Hepatocyte (in vitro differentiated cells): ENCODE data around the gene MRTFB. TPM values are rescaled to one million over a fixed set of nuclear protein-coding genes. Genes with fewer than 3 reads are reported as not detected.

ENCODE experiments used
- DNase-seq: peaks from one replicate; pipeline ENCODE4 v3.0.0-alpha.2; 2016; ENCODE audit warnings: low spot score
- H2AFZ ChIP-seq: fragments of 200-600 bp; sonication (generic); 2 replicates; pipeline ENCODE4 v1.6.0; 2016; ENCODE audit warnings: antibody characterized with exemption, mild to moderate bottlenecking
- H3K27ac ChIP-seq: fragments of 200-600 bp; sonication (generic); 2 replicates; pipeline ENCODE4 v1.5.1; 2016; ENCODE audit warnings: mild to moderate bottlenecking
- H3K27me3 ChIP-seq: fragments of 200-600 bp; sonication (generic); 2 replicates; pipeline ENCODE4 v1.6.1; 2016
- H3K36me3 ChIP-seq: fragments of 200-600 bp; sonication (generic); replicated peaks from 2 replicates; pipeline ENCODE4 v1.5.1; 2016; ENCODE audit warnings: low read depth; ENCODE audit not compliant: insufficient read depth
- H3K4me1 ChIP-seq: fragments of 200-600 bp; sonication (generic); 2 replicates; pipeline ENCODE4 v1.5.1; 2016; ENCODE audit warnings: mild to moderate bottlenecking, moderate library complexity; ENCODE audit not compliant: insufficient read depth
- H3K4me2 ChIP-seq: fragments of 200-600 bp; sonication (generic); 2 replicates; pipeline ENCODE4 v1.6.0; 2016
- H3K4me3 ChIP-seq: fragments of 200-600 bp; sonication (generic); 2 replicates; pipeline ENCODE4 v1.5.1; 2016; ENCODE audit warnings: mild to moderate bottlenecking
- H3K79me2 ChIP-seq: fragments of 200-600 bp; sonication (generic); 2 replicates; pipeline ENCODE4 v1.6.0; 2017; ENCODE audit warnings: mild to moderate bottlenecking
- H3K9me2 ChIP-seq: fragments of 200-600 bp; sonication (generic); replicated peaks from 2 replicates; pipeline ENCODE4 v1.6.0; 2017; ENCODE audit warnings: mild to moderate bottlenecking; ENCODE audit not compliant: insufficient read depth
- H3K9me3 ChIP-seq: fragments of 200-600 bp; sonication (generic); 2 replicates; pipeline ENCODE4 v1.5.1; 2016; ENCODE audit warnings: low read depth, mild to moderate bottlenecking
- H4K20me1 ChIP-seq: fragments of 200-600 bp; sonication (generic); 2 replicates; pipeline ENCODE4 v1.6.0; 2016; ENCODE audit warnings: mild to moderate bottlenecking; ENCODE audit not compliant: insufficient read depth, poor library complexity, severe bottlenecking
- EZH2 ChIP-seq: fragments of 200-600 bp; sonication (generic); IDR thresholded peaks from 2 replicates; pipeline ENCODE4 v1.6.1; 2016; ENCODE audit warnings: antibody characterized with exemption, mild to moderate bottlenecking, borderline replicate concordance
- EZH2phosphoT487 ChIP-seq: fragments of 200-600 bp; sonication (generic); IDR thresholded peaks from one replicate; pipeline ENCODE4 v1.6.1; 2018; ENCODE audit warnings: antibody characterized with exemption, mild to moderate bottlenecking, low read depth, moderate library complexity; ENCODE audit not compliant: unreplicated experiment, severe bottlenecking
- WGBS: methylation state at CpG from one replicate; pipeline ENCODE4 v1.1.6; 2016; ENCODE audit warnings: low lambda C conversion rate; ENCODE audit errors: missing lambda C conversion rate; 5-methylcytosine and 5-hydroxymethylcytosine counted together
- polyA plus RNA-seq: library from polyadenylated mRNA; unstranded; fragments of >200 nt; fragmentation: Nextera tagmentation; extraction: Ambion mirVana; gene quantifications from 2 replicates; pipeline ENCODE4 v1.2.1, GENCODE V29; 2016
- total RNA-seq: library from RNA; depleted of rRNA; stranded (reverse); fragments of >200 nt; gene quantifications from 2 replicates; pipeline ENCODE4 v1.2.3, GENCODE V29; 2014
- TF ChIP-seq, protein P1 (sequence below): fragments of 200-600 bp; sonication (generic); IDR thresholded peaks from 2 replicates; pipeline ENCODE4 v1.5.1; 2016; ENCODE audit warnings: antibody characterized with exemption, mild to moderate bottlenecking; ENCODE audit not compliant: poor library complexity

Gene MRTFB
- total and polyA plus RNA-seq, 2 experiments from 2014 or later = 10.9 to 27.9 TPM

DNA sequence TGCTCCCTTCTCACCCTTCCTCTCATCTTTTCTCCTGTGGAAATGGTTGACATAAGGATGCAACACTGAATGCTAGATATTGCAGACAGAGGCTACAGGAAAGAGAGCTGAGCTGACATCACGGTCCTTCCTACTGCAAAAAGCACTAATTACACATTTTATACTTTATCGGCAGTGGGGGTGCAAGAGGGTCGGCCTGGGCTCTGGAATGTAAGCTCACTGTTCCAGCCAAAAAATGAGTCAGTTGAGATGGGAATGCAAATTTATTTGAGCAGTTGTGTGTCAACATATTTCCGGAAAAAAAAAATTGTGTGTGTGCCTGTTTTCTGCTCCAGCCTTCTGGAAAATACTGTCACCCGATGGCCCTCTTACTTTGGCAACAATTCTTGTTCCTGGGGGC lies 14.1 kb upstream of the MRTFB start:
- Histone ChIP-seq H3K36me3 (no peaks in the 10 kb centered on the region), H3K9me3 (no peaks in the 10 kb centered on the region), H2AFZ (no peak overlapping the region), H3K27me3 (no peaks in the 10 kb centered on the region), H3K79me2 (no peaks in the 10 kb centered on the region), H3K4me1 (no peaks in the 10 kb centered on the region), H3K4me3 (no peak overlapping the region), H3K27ac (no peak overlapping the region), H4K20me1 (no peaks in the 10 kb centered on the region), H3K9me2 (no peaks in the 10 kb centered on the region), H3K4me2 (no peak overlapping the region)
- TF ChIP-seq EZH2phosphoT487 (no peak), EZH2 (no peak)
- TF ChIP-seq, protein P1, sequence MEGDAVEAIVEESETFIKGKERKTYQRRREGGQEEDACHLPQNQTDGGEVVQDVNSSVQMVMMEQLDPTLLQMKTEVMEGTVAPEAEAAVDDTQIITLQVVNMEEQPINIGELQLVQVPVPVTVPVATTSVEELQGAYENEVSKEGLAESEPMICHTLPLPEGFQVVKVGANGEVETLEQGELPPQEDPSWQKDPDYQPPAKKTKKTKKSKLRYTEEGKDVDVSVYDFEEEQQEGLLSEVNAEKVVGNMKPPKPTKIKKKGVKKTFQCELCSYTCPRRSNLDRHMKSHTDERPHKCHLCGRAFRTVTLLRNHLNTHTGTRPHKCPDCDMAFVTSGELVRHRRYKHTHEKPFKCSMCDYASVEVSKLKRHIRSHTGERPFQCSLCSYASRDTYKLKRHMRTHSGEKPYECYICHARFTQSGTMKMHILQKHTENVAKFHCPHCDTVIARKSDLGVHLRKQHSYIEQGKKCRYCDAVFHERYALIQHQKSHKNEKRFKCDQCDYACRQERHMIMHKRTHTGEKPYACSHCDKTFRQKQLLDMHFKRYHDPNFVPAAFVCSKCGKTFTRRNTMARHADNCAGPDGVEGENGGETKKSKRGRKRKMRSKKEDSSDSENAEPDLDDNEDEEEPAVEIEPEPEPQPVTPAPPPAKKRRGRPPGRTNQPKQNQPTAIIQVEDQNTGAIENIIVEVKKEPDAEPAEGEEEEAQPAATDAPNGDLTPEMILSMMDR = no peak
- no peak for DNase-seq
- 86% methylated on average over 5 of the region's 5 CpGs for WGBS

DNA sequence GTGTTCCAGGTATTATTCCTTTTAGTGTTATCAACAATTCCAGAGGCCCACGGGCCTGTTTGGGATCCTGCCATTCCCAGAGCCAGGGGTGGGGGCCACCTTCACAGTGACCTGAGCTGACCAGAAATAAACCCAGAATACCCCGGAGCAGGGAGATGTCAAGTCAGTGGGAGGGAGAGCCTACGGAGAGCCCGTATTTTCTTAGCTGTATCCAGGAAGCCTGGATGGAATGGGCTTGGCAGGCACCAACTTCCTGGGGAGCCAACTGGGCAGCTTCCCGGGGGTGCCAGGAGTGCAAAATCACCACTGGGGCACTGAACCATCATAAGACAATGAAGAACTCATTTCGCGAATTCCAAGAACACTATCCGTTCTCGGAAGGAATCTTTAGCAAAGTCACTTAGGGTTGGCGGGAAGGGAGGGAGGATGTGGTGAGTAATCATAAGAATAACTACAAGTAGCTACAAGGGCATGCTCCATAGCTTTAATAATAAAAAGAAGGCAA lies 13.2 kb upstream of the MRTFB start:
- Histone ChIP-seq H3K4me3 (no peak overlapping the region), H3K9me3 (no peaks in the 10 kb centered on the region), H3K27ac (no peak overlapping the region), H4K20me1 (no peaks in the 10 kb centered on the region), H2AFZ (no peak overlapping the region), H3K36me3 (no peaks in the 10 kb centered on the region), H3K4me1 (no peaks in the 10 kb centered on the region), H3K79me2 (no peaks in the 10 kb centered on the region), H3K27me3 (no peaks in the 10 kb centered on the region), H3K9me2 (no peaks in the 10 kb centered on the region), H3K4me2 (no peak overlapping the region)
- TF ChIP-seq, protein P1 = no peak
- TF ChIP-seq EZH2phosphoT487 = no peak
- no peak for TF ChIP-seq EZH2
- no peak for DNase-seq
- 93% methylated on average over 10 of the region's 10 CpGs for WGBS

DNA sequence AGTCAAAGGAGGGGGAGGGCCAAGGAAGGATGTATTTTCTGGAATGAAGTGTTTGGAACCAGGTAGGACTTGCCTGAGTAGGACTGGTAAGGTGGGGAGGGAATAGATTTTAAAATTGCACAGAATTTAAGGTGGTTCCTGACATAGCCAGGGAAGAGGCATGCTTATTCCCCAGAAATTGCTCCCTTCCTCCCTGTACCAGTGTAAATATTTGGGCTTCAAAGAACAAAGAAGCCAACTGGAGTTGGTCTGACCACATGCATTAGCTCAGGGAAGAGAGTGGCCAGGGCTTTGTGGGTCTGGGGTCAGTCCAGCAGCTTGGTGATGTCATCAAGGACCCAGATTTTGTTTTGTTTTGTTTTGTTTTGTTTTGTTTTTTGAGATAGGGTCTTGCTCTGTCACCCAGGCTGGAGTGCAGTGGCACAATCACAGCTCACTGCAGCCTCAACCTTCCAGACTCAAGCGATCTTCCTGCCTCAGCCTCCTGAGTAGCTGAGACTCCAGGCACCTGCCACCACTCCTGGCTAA lies 9.3 kb upstream of the MRTFB start:
- Histone ChIP-seq H3K9me3 (no peaks in the 10 kb centered on the region), H3K4me1 (no peaks in the 10 kb centered on the region), H3K36me3 (no peaks in the 10 kb centered on the region), H3K27me3 (no peaks in the 10 kb centered on the region), H3K4me2 (no peak overlapping the region), H3K4me3 (no peak overlapping the region), H4K20me1 (no peaks in the 10 kb centered on the region), H3K27ac (no peak overlapping the region), H3K9me2 (no peaks in the 10 kb centered on the region), H3K79me2 (no peaks in the 10 kb centered on the region), H2AFZ (no peak overlapping the region)
- 94% methylated on average over 1 of the region's 1 CpG for WGBS
- no peak for TF ChIP-seq EZH2phosphoT487
- TF ChIP-seq EZH2 = no peak
- TF ChIP-seq, protein P1 = no peak
- no peak for DNase-seq

DNA sequence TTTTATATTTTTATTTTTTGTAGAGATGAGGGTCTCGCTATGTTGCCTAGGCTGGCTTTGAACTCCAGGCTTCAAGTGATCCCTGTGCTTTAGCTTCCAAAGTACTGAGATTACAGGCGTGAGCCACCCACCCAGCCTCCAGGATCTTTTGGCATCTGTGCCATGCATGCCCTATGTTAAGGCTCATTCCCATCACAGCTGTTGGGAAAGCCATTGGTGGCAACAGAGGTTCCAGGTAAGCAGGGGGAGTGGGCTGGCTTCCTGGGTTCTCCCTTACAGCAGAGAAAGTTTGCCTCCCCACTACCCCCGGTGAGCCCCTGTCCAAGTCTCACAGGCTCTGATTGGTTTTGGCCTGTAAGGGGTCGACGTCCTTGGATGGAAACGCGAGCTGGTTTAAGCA lies 8.9 kb upstream of the MRTFB start:
- Histone ChIP-seq H3K4me2 (no peak overlapping the region), H3K4me1 (no peaks in the 10 kb centered on the region), H3K36me3 (no peaks in the 10 kb centered on the region), H3K9me3 (no peaks in the 10 kb centered on the region), H3K4me3 (no peak overlapping the region), H3K79me2 (no peaks in the 10 kb centered on the region), H4K20me1 (no peaks in the 10 kb centered on the region), H3K27ac (no peak overlapping the region), H2AFZ (no peak overlapping the region), H3K9me2 (no peaks in the 10 kb centered on the region), H3K27me3 (no peaks in the 10 kb centered on the region)
- WGBS = 96% methylated on average over 7 of the region's 7 CpGs
- DNase-seq = no peak
- TF ChIP-seq EZH2 = no peak
- TF ChIP-seq, protein P1 = no peak
- no peak for TF ChIP-seq EZH2phosphoT487
